ENCODE results near the gene RBM45.

DNA sequence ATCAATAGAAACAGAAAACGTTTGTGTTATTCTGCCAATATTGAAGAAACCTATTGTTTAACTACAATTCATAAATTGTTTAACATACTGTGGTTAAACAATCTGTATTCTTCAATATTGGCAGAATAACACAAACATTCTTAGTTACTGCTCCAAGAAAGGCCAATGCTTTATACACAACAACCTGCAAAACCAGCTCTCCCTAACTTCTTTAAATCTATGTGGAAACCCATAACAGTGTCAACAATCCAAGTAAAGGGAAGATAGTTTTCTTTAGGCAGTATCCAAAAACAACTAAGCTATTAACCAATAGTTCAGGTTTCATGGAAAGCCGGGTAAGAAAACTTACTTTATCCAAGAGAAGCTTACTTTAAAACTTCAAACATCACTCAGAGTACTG is 6.2 kb upstream of the RBM45 start:
- TF ChIP-seq POLR2A (IDR thresholded peaks at IDR 0.05; ENCODE audit: low read length) (no peak), ESRRA (IDR thresholded peaks at IDR 0.05; ENCODE audit: borderline replicate concordance, low read length) (no peak), EP300 (IDR thresholded peaks at IDR 0.05) (no peak)
- TF ChIP-seq, protein P1, sequence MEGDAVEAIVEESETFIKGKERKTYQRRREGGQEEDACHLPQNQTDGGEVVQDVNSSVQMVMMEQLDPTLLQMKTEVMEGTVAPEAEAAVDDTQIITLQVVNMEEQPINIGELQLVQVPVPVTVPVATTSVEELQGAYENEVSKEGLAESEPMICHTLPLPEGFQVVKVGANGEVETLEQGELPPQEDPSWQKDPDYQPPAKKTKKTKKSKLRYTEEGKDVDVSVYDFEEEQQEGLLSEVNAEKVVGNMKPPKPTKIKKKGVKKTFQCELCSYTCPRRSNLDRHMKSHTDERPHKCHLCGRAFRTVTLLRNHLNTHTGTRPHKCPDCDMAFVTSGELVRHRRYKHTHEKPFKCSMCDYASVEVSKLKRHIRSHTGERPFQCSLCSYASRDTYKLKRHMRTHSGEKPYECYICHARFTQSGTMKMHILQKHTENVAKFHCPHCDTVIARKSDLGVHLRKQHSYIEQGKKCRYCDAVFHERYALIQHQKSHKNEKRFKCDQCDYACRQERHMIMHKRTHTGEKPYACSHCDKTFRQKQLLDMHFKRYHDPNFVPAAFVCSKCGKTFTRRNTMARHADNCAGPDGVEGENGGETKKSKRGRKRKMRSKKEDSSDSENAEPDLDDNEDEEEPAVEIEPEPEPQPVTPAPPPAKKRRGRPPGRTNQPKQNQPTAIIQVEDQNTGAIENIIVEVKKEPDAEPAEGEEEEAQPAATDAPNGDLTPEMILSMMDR (IDR thresholded peaks at IDR 0.05): no peak
- TF ChIP-seq, protein P2, sequence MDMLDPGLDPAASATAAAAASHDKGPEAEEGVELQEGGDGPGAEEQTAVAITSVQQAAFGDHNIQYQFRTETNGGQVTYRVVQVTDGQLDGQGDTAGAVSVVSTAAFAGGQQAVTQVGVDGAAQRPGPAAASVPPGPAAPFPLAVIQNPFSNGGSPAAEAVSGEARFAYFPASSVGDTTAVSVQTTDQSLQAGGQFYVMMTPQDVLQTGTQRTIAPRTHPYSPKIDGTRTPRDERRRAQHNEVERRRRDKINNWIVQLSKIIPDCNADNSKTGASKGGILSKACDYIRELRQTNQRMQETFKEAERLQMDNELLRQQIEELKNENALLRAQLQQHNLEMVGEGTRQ (IDR thresholded peaks at IDR 0.05): no peak
